GM19238 (cell line): Measurements from ENCODE around the gene SNN.

Experiments used
- DNase-seq: peaks from one replicate; pipeline ENCODE4 v3.0.0; 2011; ENCODE audit warnings: low spot score; ENCODE audit not compliant: insufficient read length

The SNN gene

GRCh38 chr16:11677959-11678881 is 10.0 kb downstream of the SNN start:
- DNase-seq = no peak

GRCh38 chr16:11679250-11679649 is 11.0 kb downstream of the SNN start:
- no peak for DNase-seq

GRCh38 chr16:11679941-11680911 is 12.0 kb downstream of the SNN start:
- no peak for DNase-seq

DNA sequence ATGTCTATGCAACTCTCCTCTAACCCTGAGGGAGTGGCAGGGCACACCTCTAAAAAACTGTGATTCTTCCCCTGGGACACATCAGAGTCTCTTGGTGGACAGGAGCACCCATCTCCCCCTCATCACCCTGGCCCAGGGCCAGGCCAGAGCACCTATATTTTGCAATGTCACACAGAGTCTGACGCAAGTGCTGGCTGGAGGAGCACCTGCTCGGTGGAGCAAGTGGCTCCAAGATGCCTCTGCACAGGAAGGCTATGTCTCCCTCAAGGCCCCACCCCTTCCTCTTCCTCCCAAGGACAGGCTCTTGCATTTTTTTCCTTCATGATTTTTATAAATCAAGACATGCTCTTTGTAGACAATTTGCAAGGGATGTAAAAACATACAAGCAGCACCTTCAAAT is 13.3 kb downstream of the SNN start:
- DNase-seq = no peak

DNA sequence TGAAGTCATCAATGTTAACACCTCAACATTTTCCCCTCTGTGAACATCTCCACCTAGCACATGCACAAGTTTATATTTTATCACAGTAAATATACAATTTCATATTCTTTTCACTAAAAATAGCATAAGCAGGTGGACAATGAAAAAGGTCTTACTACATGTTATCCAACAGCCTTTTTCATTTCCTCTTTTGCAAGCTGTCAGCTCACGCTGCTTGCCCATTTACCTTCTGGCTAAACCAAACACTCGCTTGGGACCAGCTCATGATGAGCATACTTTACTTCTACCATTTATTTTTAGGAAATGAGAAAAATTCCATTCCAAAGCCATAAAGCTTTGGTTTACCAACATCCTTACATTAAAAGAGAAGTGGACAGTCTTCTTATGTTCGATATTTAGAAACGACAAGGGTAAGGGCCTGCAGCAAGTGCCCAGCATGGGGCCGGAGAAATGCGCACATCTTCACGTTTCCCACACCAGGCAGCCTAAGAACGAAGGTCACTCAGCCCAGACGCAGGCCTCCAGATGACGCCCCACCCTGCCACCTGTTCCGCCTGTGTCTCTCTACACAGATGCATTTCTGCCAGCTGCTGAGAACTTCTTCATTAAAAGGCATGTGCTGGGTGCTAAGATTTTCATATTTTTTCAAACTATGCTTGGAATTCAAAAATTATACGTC is 13.9 kb downstream of the SNN start:
- no peak for DNase-seq

DNA sequence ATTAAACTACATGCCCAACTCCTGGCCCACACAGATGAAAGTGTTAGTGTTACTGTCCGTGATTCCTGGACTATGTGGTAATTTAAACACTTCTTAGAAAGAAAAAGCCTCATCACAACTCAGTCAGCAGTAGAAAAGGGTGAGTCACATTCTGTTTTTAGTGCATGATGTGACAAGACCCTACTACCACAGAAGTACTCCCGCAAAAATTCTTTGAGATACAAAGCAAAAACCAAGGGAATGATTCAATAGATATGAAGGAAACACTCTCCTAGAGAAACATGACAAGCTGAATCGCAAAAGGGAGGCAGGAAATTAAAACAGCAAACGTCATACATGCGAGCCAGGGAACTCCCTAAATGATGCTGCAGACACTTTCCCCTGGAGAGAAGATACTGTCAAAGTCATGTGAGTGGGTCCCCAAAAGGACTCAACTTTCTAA is 14.4 kb downstream of the SNN start:
- no peak for DNase-seq

DNA sequence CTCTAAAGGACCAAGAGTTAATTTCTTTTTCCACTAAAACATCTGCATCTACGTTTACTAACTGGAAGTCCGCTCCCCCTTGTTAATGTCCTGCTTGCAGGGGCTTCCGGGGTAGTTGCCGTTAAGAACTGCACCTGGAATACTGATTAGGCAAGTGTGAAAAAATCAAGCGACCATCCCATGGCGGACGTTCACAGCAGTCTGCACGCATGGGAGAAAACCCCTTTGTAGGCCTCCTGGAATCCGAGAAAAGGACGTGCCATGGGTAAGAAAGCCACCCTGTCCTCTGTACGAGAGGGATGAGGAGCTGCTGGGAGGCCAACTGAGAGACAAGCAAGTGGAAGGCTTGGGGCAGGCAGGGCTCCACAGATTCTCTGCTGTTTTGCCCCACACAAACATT is 14.9 kb downstream of the SNN start:
- DNase-seq = no peak

DNA sequence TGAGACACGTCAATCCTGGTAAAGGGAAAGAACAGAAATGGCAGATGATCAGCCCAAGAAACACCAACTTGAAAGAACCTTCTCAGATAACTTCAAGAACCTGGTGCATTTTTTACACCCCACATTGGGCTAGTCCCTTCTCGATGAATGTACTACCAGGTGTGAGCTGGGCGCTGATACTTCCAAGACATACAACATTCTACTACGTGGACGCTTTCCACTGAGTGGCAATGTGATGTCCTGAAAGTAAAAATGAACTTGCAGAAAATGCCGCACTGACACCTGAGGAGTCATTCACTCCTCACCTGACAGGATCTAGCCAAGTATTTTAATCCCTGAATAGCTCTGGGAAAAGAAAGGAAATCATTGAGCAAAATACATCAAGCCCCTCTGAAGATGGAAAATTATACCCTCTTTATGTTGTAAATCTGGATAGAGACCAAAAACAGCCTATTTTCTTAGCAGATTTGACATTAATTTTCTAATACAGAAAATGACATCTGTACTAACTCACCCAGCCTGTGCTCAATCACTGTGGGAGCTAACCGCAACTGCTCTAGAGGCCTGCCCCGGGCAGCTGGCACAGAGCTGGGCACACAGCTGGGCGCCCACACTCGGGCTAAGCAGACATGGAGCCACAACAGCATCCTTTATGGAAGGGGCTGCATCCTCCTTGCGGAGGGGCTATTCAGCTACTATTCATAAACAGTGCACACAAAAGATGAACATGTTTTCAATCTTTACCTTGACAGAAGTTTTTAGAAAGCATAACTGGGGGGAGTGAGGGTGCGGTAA is 16.2 kb downstream of the SNN start:
- DNase-seq = no peak

- no peak for DNase-seq
These were observed 17.8 kb downstream of the SNN start for GRCh38 chr16:11685844-11686618.

DNA sequence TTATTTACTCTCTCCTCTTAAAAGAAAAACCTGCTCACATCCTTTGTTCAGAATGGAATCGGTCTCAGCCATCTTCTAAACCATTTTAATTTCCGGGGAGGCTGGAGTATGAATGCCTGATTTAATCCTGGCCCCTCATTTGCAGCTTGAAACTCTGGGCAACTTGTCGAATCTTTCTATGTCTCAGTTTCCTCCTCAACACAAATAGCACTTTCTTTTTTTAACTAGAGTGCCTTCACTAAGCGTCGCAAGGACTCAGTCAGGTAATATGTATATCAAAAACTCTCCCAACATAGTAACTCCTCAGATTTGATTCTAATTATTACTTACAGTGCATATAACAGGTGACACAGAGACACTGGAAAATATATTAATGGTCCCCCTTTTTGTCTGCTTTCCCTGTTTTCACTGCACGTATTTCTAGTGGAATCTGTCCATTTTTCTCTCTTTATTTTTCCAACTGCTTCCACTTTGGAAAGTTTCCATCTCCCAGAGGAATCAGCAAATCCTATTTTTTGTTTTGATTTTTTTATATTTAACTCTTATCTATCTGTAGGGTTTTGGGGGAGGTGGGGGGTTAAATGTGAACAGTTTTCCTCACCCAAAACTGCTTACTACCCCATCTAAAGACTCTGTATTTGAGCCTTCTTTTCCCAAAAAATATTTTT is 18.6 kb downstream of the SNN start:
- DNase-seq = no peak

- no peak for DNase-seq
These were observed 19.6 kb downstream of the SNN start for GRCh38 chr16:11687601-11688519.

GRCh38 chr16:11688520-11688886 is 20.2 kb downstream of the SNN start:
- no peak for DNase-seq

GRCh38 chr16:11689031-11689840 is 21.0 kb downstream of the SNN start:
- no peak for DNase-seq

DNA sequence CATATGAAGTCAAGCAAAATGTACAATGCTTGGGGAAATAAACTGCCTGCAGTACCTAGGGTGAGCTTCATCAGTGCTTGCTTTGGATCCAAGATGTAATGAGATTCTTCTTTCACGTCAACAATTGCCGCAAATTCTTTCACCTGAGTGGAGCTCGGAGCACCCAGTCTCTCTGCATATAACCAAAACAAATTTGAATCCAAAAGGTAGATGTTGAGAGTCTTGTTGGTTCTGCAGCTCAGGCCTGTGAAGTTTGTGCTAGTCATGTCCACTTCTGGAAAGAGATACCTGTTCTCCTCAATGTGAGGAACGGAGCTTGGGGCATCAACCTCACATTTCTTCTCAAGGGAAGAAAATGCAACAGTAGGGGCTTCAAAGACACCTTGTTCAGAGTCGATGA is 23.0 kb downstream of the SNN start:
- DNase-seq = no peak

- no peak for DNase-seq
These were observed 23.5 kb downstream of the SNN start for GRCh38 chr16:11691771-11692170.

DNA sequence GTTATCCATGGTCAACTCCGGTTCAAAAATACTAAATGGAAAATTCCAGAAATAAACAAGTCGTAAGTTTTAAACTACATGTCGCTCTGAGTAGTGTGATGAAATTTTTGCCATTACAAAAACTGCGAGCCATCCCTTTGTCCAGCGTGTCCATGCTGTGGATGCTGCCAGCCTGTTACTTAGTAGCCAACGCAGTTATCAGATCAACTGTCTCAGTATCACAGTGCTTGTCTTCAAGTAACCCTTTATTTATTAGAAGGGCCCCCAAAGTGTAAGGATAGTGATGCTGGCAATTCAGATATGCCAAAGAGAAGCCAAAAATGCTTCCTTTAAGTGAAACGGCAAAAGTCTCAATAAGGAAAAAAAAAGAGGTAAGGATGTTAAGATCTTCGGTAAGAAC is 23.9 kb downstream of the SNN start:
- no peak for DNase-seq

DNA sequence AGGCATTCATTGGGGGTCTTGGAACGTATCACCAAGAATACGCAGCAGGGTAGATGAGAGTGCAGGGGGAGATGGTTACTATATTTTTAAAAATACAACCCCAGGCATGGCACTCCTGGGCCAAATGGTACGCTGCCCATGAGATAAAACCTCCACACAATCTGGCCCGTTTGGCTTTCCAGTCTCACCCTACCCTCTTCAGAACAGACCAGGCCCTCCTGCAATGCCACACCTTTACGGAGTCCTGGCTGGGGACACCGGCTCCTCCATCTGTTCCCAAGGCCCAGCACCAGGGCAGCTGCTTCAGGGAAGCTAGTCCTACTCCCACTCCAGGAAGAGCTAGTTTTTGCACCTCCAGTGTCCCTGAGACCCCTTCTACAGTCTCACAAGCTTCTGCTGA is 24.4 kb downstream of the SNN start:
- no peak for DNase-seq
